K562 (cell line): ENCODE measurements around the gene SEC14L2. TPM values are rescaled to one million over a fixed set of nuclear protein-coding genes. Genes with fewer than 3 reads are reported as not detected.

Experiments used
- ESRRB ChIP-seq: fragments of 250-450 bp; sonication (Bioruptor Pico); IDR thresholded peaks from 2 replicates; pipeline ENCODE4 v1.5.0; 2020; ENCODE audit warnings: mild to moderate bottlenecking, moderate library complexity, borderline replicate concordance
- FOXA3 ChIP-seq, 2 experiments: fragments of 450-650 bp in 1 of 2; sonication (generic) in 1 of 2; formaldehyde crosslinking; IDR thresholded peaks in 1 of 2; conservative IDR thresholded peaks in 1 of 2; 2 replicates each; pipeline versions ENCODE4 v1.4.0 to v1.8.0; 2020 to 2022; ENCODE audit warnings: mild to moderate bottlenecking in 2 of 2, missing genetic modification reagents in 1 of 2
- FOXK1 ChIP-seq: sonication (generic); formaldehyde crosslinking; IDR thresholded peaks from 2 replicates; pipeline ENCODE4 v1.8.0; 2022; ENCODE audit warnings: missing genetic modification reagents, mild to moderate bottlenecking, borderline replicate concordance
- MAFG ChIP-seq: fragments of 450-650 bp; conservative IDR thresholded peaks from 2 replicates; pipeline ENCODE4 v1.6.1; 2016; ENCODE audit warnings: missing genetic modification characterization, missing compliant biosample characterization
- MTF1 ChIP-seq: fragments of 250-450 bp; sonication (Bioruptor Pico); IDR thresholded peaks from 2 replicates; pipeline ENCODE4 v1.9.0; 2021; ENCODE audit warnings: moderate library complexity, mild to moderate bottlenecking, inconsistent platforms, borderline replicate concordance
- NR2C2 ChIP-seq, 2 experiments: fragments of 200-800 bp in 1 of 2; sonication (Bioruptor generic) in 1 of 2; sonication (generic) in 1 of 2; formaldehyde crosslinking in 1 of 2; IDR thresholded peaks; 2 replicates each; pipeline versions ENCODE4 v1.6.1 to v1.8.0; 2016 to 2022; ENCODE audit warnings: mild to moderate bottlenecking in 1 of 2, missing compliant biosample characterization in 1 of 2, missing genetic modification characterization in 1 of 2, missing genetic modification reagents in 1 of 2
- POLR2B ChIP-seq: fragments of 450-650 bp; IDR thresholded peaks from 2 replicates; pipeline ENCODE4 v1.6.1; 2018; ENCODE audit warnings: low read depth; ENCODE audit not compliant: partially characterized antibody
- SNRNP70 ChIP-seq: fragments of 200-400 bp; formaldehyde crosslinking; optimal IDR thresholded peaks from 2 replicates; pipeline ENCODE3; 2017; ENCODE audit warnings: low read depth, low read length
- STAG1 ChIP-seq: sonication (generic); formaldehyde crosslinking; IDR thresholded peaks from 2 replicates; pipeline ENCODE4 v1.5.0; 2020; ENCODE audit warnings: missing genetic modification reagents, borderline replicate concordance
- TBP ChIP-seq: optimal IDR thresholded peaks from 2 replicates; pipeline ENCODE3; 2011; ENCODE audit warnings: low read depth, low read length, improper control_type of control experiment
- polyA plus RNA-seq, 8 experiments: library from polyadenylated mRNA; depleted of rRNA in 4 of 8; stranded (reverse) in 5 of 8; unstranded in 3 of 8; fragments of >200 nt; fragmentation: Nextera tagmentation in 2 of 8; fragmentation: Illumina TruSeq in 1 of 8; extraction: Ambion mirVana in 2 of 8; extraction: Trizol in 1 of 8; gene quantifications; 2 replicates each; pipeline versions ENCODE4 v1.2.1 to v1.2.3, GENCODE V29; 2011 to 2014; ENCODE audit warnings: inconsistent platforms in 1 of 8, missing spikeins in 1 of 8
- total RNA-seq, 7 experiments: library from RNA; depleted of rRNA in 6 of 7; stranded (reverse); fragments of >200 nt in 6 of 7; fragmentation: Illumina TruSeq in 2 of 7; extraction: Trizol in 2 of 7; gene quantifications; 2 replicates each; pipeline versions ENCODE4 v1.2.1 to v1.2.3, GENCODE V29; 2011 to 2021; ENCODE audit warnings: low replicate concordance in 1 of 7
- TF ChIP-seq, protein P1 (sequence below): fragments of 450-650 bp; formaldehyde crosslinking; IDR thresholded peaks from 2 replicates; pipeline ENCODE4 v1.4.0; 2020; ENCODE audit warnings: mild to moderate bottlenecking, moderate library complexity
- TF ChIP-seq, protein P2 (sequence below): fragments of 250-450 bp; sonication (Bioruptor Pico); IDR thresholded peaks from 2 replicates; pipeline ENCODE4 v1.5.0; 2021; ENCODE audit warnings: mild to moderate bottlenecking, moderate library complexity
- TF ChIP-seq, protein P3 (sequence below): fragments of 450-650 bp; formaldehyde crosslinking; IDR thresholded peaks from 2 replicates; pipeline ENCODE4 v1.4.0; 2022; ENCODE audit warnings: missing genetic modification characterization
- TF ChIP-seq, protein P4 (sequence below): fragments of 450-650 bp; IDR thresholded peaks from 2 replicates; pipeline ENCODE4 v1.6.1; 2017; ENCODE audit warnings: antibody characterized with exemption, mild to moderate bottlenecking

SEC14L2 gene
- total and polyA plus RNA-seq, 9 of the 15 experiments (the other 6 are each of a cell fraction or from before 2014, with no cell fraction given): 0.03 to 0.17 (median 0.10) TPM

DNA sequence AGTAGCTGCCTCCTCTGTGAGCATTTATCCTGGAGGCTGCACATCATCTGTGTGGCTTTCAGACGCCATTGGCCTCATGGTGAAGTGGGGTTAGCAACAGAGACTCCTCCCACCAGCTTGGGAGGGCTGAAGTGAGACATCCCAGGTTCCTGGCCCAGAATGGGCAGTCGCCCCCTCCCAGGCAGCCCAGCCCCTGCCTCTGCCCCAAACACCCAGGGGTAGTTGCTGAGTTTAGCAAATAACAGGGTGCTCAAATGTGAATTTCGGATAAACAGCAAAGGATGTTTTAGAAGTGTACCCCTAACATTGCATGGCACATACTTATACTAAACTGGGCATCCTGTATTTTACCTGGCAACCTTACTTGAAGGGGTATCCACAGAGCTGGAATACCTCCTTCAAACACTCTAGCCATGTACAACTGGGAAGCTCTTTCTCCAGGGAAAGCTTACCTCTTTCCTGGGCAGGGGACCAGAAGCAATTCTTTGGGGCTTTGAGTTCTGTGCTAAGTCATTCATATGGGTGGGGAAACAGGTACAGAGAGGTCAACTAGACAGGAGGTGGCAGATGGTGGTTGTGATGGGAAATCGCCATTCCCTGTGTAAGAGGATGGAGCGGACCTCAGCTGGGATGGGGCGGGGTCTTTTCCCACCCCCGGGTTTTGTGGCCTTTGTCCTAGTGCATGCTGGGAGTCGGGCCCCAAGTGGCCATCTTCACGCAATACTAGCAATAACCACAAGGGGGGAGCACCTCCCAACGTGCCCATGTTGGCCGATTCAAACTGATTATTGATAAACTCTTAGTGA, 48.0 kb downstream of the SEC14L2 start (continued):
- TF ChIP-seq, protein P1, sequence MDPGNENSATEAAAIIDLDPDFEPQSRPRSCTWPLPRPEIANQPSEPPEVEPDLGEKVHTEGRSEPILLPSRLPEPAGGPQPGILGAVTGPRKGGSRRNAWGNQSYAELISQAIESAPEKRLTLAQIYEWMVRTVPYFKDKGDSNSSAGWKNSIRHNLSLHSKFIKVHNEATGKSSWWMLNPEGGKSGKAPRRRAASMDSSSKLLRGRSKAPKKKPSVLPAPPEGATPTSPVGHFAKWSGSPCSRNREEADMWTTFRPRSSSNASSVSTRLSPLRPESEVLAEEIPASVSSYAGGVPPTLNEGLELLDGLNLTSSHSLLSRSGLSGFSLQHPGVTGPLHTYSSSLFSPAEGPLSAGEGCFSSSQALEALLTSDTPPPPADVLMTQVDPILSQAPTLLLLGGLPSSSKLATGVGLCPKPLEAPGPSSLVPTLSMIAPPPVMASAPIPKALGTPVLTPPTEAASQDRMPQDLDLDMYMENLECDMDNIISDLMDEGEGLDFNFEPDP (CRISPR knock-in tag): no peak; the same call in 1 of the 2 replicates
- TF ChIP-seq, protein P2, sequence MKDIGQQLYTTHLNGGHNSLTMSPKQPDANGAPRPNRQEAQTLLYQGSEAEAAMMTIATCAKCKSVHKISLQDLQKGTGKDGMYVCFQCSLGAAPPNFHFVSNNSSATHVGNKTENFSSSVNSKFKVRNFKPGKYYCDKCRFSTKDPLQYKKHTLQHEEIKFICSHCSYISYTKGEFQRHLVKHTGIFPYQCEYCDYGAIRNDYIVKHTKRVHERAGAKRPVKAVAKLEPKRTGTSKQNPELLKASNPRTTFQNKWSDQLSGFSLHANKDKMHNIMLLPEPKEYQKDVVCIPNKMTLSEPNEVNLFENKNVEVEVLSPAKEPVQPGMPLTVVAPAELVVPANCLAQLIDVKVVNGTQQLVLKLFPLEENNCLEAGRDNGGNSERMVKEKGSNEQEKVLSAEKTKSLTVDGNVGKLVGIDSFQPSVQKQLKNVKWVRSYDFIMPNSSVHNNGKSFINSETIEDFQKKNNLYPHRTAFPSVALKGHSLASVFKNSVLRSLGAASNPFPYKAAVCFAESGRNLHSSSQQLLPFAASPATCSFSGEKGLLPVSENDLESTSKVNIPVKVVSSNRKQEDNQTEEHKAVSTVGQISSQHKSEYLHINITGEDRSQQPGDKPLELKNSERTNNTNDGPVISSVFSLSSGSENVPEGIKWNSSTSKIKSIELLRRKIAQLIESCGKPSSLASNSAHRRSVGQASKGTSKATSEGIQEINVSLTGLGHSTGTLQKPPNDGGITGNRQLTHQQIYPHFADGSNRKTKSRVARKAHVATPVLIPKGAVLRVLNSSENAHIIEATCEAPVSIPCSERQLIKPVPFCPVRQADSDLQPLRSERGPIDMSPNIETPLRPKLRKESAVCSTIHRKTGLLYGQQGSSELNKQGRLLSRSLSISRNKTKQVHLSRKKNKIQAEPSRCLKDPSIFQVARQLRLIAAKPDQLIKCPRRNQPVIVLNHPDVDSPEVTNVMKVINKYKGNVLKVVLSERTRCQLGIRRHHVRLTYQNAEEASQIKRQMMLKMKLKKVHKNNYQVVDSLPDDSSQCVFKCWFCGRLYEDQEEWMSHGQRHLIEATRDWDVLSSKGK (CRISPR knock-in tag): no peak
- TF ChIP-seq ESRRB (CRISPR knock-in tag) (peak; percentile 55; the same call in 1 of the 2 replicates), TBP (peak; percentile 81), POLR2B (peak; percentile 51), MTF1 (CRISPR knock-in tag) (no peak), FOXA3 (CRISPR knock-in tag; conservative IDR thresholded peaks at IDR 0.05 in 1 of 2, IDR thresholded peaks at IDR 0.05 in 1 of 2) (no peak), SNRNP70 (peak; percentile 49), NR2C2 (CRISPR knock-in tag; IDR thresholded peaks at IDR 0.05) (no peak), NR2C2 (tag; IDR thresholded peaks at IDR 0.05) (0 out of 2 replicates have a peak, but pooled peaks have one; percentile 23), MAFG (tag) (no peak), FOXK1 (CRISPR knock-in tag) (no peak), STAG1 (peak; percentile 11; the same call in 1 of the 2 replicates)
- TF ChIP-seq, protein P3, sequence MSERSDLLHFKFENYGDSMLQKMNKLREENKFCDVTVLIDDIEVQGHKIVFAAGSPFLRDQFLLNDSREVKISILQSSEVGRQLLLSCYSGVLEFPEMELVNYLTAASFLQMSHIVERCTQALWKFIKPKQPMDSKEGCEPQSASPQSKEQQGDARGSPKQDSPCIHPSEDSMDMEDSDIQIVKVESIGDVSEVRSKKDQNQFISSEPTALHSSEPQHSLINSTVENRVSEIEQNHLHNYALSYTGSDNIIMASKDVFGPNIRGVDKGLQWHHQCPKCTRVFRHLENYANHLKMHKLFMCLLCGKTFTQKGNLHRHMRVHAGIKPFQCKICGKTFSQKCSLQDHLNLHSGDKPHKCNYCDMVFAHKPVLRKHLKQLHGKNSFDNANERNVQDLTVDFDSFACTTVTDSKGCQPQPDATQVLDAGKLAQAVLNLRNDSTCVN (CRISPR knock-in tag): peak; percentile 47; the same call in 1 of the 2 replicates
- TF ChIP-seq, protein P4, sequence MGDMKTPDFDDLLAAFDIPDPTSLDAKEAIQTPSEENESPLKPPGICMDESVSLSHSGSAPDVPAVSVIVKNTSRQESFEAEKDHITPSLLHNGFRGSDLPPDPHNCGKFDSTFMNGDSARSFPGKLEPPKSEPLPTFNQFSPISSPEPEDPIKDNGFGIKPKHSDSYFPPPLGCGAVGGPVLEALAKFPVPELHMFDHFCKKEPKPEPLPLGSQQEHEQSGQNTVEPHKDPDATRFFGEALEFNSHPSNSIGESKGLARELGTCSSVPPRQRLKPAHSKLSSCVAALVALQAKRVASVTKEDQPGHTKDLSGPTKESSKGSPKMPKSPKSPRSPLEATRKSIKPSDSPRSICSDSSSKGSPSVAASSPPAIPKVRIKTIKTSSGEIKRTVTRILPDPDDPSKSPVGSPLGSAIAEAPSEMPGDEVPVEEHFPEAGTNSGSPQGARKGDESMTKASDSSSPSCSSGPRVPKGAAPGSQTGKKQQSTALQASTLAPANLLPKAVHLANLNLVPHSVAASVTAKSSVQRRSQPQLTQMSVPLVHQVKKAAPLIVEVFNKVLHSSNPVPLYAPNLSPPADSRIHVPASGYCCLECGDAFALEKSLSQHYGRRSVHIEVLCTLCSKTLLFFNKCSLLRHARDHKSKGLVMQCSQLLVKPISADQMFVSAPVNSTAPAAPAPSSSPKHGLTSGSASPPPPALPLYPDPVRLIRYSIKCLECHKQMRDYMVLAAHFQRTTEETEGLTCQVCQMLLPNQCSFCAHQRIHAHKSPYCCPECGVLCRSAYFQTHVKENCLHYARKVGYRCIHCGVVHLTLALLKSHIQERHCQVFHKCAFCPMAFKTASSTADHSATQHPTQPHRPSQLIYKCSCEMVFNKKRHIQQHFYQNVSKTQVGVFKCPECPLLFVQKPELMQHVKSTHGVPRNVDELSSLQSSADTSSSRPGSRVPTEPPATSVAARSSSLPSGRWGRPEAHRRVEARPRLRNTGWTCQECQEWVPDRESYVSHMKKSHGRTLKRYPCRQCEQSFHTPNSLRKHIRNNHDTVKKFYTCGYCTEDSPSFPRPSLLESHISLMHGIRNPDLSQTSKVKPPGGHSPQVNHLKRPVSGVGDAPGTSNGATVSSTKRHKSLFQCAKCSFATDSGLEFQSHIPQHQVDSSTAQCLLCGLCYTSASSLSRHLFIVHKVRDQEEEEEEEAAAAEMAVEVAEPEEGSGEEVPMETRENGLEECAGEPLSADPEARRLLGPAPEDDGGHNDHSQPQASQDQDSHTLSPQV: peak; percentile 32; the same call in 1 of the 2 replicates
